Prostate gland (tissue), 2 donors: ENCODE results near the gene HDGFL3. TPM values are rescaled to one million over a fixed set of nuclear protein-coding genes. Genes with fewer than 3 reads are reported as not detected.
"Not testable (repeated sequence)": the region's sequence is repeated elsewhere in the genome, so short reads cannot be mapped to it uniquely, and the experiment has no call there.

Experiments used
- DNase-seq: peaks from one replicate; pipeline ENCODE4 v3.0.0-alpha.2; 2019; ENCODE audit warnings: low spot score
- H3K27ac ChIP-seq, 2 donors: fragments of 200-600 bp; sonication (generic); 2 replicates each; pipeline ENCODE4 v1.5.1; 2017 to 2019
- H3K27me3 ChIP-seq: fragments of 200-600 bp; sonication (generic); replicated peaks from 2 replicates; pipeline ENCODE4 v1.5.1; 2019; ENCODE audit not compliant: insufficient read depth
- H3K36me3 ChIP-seq, 2 donors: fragments of 200-600 bp; sonication (generic); 1 replicate in 1 of 2; 2 replicates in 1 of 2; pipeline versions ENCODE4 v1.5.1 to v1.8.1; 2017 to 2019
- H3K4me1 ChIP-seq: fragments of 200-600 bp; sonication (generic); replicated peaks from 2 replicates; pipeline ENCODE4 v1.5.1; 2019
- H3K4me3 ChIP-seq, 2 donors: fragments of 200-600 bp; sonication (generic); 2 replicates each; pipeline ENCODE4 v1.5.1; 2017 to 2019
- H3K9me3 ChIP-seq: fragments of 200-600 bp; sonication (generic); 2 replicates; pipeline ENCODE4 v1.5.1; 2017
- POLR2A ChIP-seq: fragments of 450-650 bp; IDR thresholded peaks from one replicate; pipeline ENCODE4 v1.6.1; 2016; ENCODE audit warnings: antibody characterized with exemption, mild to moderate bottlenecking
- POLR2AphosphoS5 ChIP-seq: sonication (generic); formaldehyde crosslinking; IDR thresholded peaks from one replicate; pipeline ENCODE4 v1.6.1; 2017; ENCODE audit warnings: antibody characterized with exemption
- WGBS: methylation state at CpG from one replicate; pipeline ENCODE4 v1.1.5; 2018; 5-methylcytosine and 5-hydroxymethylcytosine counted together
- intact Hi-C: fragments of 100-400 bp; cut with DNase I; formaldehyde crosslinking; loops from one replicate; pipeline ENCODE4 v1.14.2; 2022
- total RNA-seq, 2 donors: library from RNA; depleted of rRNA; stranded (reverse); fragments of >200 nt; gene quantifications; one replicate each; pipeline ENCODE4 v1.1.0, GENCODE V29; 2016
- TF ChIP-seq, protein P1 (sequence below), 4 experiments: fragments of 200-600 bp in 2 of 4; fragments of 450-650 bp in 2 of 4; sonication (generic) in 2 of 4; IDR thresholded peaks; 1 replicate in 3 of 4; 2 replicates in 1 of 4; pipeline ENCODE4 v1.5.1; 2016 to 2019; ENCODE audit warnings: antibody characterized with exemption in 4 of 4, mild to moderate bottlenecking in 2 of 4, moderate library complexity in 2 of 4

HDGFL3 gene
- total RNA-seq, 2 donors from 2014 or later: 19.4 to 55.4 TPM

DNA sequence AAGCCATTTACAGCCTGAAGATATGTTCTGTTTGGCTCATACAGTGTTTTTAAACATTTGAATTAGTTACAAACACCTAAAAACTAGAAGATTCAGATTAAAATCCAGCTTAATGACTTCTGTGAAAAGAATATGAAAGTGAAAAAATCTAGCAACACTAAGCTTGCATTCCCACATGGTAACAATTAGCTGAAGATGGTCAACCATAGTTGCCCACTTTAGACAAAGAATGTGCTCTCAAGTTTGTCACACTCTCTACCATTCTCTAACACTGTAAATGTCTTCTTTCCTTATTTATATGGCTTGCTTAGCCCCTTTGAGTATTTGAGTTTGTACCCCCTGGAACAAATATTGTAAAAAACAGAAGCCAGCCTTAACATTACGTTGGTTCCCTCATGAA is 32.7 kb downstream of the HDGFL3 start:
- intact Hi-C loops: no loop called here
- no peak for DNase-seq
- no peaks in the 10 kb centered on the region for H3K4me1 ChIP-seq
- no peak overlapping the region for H3K27ac ChIP-seq
- H3K9me3 ChIP-seq: no peaks in the 10 kb centered on the region
- TF ChIP-seq POLR2A: no peak
- no peak for TF ChIP-seq POLR2AphosphoS5
- TF ChIP-seq, protein P1, sequence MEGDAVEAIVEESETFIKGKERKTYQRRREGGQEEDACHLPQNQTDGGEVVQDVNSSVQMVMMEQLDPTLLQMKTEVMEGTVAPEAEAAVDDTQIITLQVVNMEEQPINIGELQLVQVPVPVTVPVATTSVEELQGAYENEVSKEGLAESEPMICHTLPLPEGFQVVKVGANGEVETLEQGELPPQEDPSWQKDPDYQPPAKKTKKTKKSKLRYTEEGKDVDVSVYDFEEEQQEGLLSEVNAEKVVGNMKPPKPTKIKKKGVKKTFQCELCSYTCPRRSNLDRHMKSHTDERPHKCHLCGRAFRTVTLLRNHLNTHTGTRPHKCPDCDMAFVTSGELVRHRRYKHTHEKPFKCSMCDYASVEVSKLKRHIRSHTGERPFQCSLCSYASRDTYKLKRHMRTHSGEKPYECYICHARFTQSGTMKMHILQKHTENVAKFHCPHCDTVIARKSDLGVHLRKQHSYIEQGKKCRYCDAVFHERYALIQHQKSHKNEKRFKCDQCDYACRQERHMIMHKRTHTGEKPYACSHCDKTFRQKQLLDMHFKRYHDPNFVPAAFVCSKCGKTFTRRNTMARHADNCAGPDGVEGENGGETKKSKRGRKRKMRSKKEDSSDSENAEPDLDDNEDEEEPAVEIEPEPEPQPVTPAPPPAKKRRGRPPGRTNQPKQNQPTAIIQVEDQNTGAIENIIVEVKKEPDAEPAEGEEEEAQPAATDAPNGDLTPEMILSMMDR (IDR thresholded peaks at IDR 0.05): no peak
- H3K4me3 ChIP-seq: no peak overlapping the region
- 77% methylated on average over 1 of the region's 1 CpG for WGBS
- H3K27me3 ChIP-seq: no peaks in the 10 kb centered on the region
- no peaks in the 10 kb centered on the region for H3K36me3 ChIP-seq

DNA sequence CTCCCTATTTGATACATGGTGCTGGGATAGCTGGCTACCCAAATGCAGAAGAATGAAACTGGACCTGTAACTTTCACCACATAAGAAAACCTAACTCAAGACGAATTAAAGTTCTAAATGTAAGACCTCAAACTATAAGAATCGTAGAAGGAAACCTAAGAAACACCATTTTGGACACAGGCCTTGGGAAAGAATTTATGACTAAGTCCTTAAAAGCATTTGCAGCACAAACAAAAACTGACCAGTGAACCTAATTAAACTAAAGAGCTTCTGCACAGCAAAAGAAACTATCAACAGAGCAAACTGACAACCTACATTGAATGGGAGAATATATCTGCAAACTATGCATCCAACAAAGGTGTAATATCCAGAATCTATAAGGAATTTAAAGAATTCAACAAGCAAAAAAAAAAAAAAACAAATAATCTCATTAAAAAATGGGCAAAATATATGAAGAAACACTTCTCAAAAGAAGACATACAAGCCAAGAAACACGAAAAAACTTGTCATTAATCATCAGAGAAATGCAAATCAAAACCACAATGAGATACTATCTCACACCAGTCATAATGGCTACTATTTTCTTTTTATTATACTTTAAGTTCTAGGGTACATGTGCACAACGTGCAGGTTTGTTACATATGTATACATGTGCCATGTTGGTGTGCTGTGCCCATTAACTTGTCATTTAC is 37.0 kb downstream of the HDGFL3 start:
- no peak overlapping the region for H3K4me3 ChIP-seq
- TF ChIP-seq POLR2A: no peak
- no peak for TF ChIP-seq POLR2AphosphoS5
- TF ChIP-seq, protein P1 (IDR thresholded peaks at IDR 0.05): no peak
- H3K27ac ChIP-seq: no peak overlapping the region
- intact Hi-C loops: no loop called here
- WGBS: 58% methylated on average over 4 of the region's 4 CpGs
- no peaks in the 10 kb centered on the region for H3K4me1 ChIP-seq
- no peaks in the 10 kb centered on the region for H3K9me3 ChIP-seq
- no peak for DNase-seq
- no peaks in the 10 kb centered on the region for H3K27me3 ChIP-seq
- H3K36me3 ChIP-seq: no peaks in the 10 kb centered on the region

DNA sequence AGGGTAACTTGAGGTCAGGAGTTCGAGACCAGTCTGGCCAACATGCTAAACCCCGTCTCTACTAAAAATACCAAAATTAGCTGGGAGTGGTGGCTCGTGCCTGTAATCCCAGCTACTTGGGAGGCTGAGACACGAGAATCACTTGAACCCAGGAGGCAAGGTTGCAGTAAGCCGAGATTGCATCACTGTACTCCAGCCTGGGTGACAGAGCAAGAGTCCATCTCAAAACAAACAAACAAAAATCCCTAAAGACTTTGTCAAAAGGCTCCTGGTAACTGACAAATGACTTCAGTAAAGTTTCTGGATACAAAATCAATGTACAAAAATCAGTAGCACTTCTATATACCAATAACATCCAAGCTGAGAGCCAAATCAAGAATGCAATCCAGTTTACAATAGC is 38.0 kb downstream of the HDGFL3 start:
- DNase-seq, H3K27me3 ChIP-seq, H3K36me3 ChIP-seq, H3K4me1 ChIP-seq, H3K9me3 ChIP-seq, H3K4me3 ChIP-seq, intact Hi-C loops, H3K27ac ChIP-seq: not testable (repeated sequence)
- 98% methylated on average over 5 of the region's 5 CpGs for WGBS

DNA sequence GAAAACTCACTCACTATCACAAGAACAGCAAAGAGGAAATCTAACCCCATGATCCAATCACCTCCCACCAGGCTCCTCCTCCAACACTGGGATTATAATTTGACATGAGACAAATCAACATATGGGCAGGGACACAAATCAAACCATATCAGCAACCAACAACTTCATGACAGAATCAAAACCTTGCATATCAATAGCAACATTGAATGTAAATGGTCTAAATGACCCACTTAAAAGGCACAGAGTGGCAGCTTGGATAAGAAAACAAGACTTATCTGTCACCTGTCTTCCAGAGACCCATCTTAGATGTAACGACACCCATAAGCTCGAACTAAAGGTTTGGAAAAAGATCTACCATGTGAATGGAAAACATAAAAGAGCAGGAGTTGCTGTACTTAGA is 40.8 kb downstream of the HDGFL3 start:
- DNase-seq: no peak
- no peaks in the 10 kb centered on the region for H3K27me3 ChIP-seq
- WGBS: 95% methylated on average over 2 of the region's 2 CpGs

DNA sequence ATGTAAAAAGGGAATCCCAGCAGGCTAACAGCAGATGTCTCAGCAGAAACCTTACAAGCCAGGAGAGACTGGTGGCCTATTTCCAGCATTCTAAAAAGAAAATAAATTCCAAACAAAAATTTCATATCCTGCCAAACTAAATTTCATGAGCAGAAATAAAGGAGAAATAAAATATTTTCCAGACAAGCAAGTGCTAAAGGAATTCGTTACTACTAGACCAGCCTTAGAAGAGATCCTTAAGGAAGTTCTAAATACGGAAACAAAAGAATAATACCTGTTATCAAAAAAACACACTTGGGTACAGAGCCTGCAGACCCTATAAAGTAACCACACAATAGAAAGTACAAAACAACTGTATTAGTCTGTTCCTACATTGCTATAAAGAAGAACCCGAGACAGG is 41.4 kb downstream of the HDGFL3 start:
- DNase-seq: no peak
- TF ChIP-seq, protein P1 (IDR thresholded peaks at IDR 0.05): no peak
- no peak for TF ChIP-seq POLR2AphosphoS5
- no peak for TF ChIP-seq POLR2A
- H3K36me3 ChIP-seq: no peaks in the 10 kb centered on the region
- no peaks in the 10 kb centered on the region for H3K27me3 ChIP-seq
- H3K4me1 ChIP-seq: no peaks in the 10 kb centered on the region
- no peak overlapping the region for H3K4me3 ChIP-seq
- 90% methylated on average over 3 of the region's 3 CpGs for whole genome bisulfite sequencing
- H3K27ac ChIP-seq: no peak overlapping the region
- intact Hi-C loops: no loop called here
- no peaks in the 10 kb centered on the region for H3K9me3 ChIP-seq

More for the DNA sequence above, 40.8 kb downstream of the HDGFL3 start:
- Histone ChIP-seq H3K36me3 (no peaks in the 10 kb centered on the region), H3K9me3 (no peaks in the 10 kb centered on the region), H3K4me1 (no peaks in the 10 kb centered on the region), H3K4me3 (no peak overlapping the region), H3K27ac (no peak overlapping the region)
- intact Hi-C loops: no loop called here
- no peak for TF ChIP-seq POLR2AphosphoS5
- TF ChIP-seq, protein P1 (IDR thresholded peaks at IDR 0.05): no peak
- no peak for TF ChIP-seq POLR2A
